Measurements from ENCODE around the gene GLG1.

- TF ChIP-seq CTCF (IDR thresholded peaks at IDR 0.05) (no peak), POLR2A (IDR thresholded peaks at IDR 0.05) (no peak)
Observed at GRCh38 chr16:74562117-74562516, 44.8 kb downstream of the GLG1 start.

Measured in transverse colon (tissue), 3 donors.